ENCODE measurements around the gene TJP1.

DNA sequence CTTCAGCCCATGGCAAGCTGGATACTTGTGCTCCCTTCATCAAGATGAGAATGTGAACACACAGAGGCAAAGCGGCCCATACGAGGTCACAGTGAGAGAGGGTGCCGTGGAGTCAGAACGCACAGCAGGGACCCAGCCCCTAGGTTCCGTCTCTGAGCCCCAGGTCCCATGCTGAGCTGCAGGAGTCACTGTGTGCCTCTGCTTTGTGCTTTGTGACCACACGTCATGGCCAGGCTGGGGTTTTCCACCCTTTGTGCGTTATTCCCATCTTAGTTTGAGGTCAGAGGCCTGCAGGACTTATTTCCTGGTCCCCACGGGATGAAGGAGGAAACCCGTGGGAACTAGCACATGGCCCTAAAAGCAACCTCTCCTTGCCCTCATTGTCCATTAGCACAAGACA is 140.3 kb downstream of the TJP1 start:
- TF ChIP-seq, protein P1, sequence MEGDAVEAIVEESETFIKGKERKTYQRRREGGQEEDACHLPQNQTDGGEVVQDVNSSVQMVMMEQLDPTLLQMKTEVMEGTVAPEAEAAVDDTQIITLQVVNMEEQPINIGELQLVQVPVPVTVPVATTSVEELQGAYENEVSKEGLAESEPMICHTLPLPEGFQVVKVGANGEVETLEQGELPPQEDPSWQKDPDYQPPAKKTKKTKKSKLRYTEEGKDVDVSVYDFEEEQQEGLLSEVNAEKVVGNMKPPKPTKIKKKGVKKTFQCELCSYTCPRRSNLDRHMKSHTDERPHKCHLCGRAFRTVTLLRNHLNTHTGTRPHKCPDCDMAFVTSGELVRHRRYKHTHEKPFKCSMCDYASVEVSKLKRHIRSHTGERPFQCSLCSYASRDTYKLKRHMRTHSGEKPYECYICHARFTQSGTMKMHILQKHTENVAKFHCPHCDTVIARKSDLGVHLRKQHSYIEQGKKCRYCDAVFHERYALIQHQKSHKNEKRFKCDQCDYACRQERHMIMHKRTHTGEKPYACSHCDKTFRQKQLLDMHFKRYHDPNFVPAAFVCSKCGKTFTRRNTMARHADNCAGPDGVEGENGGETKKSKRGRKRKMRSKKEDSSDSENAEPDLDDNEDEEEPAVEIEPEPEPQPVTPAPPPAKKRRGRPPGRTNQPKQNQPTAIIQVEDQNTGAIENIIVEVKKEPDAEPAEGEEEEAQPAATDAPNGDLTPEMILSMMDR (IDR thresholded peaks at IDR 0.05): no peak
- TF ChIP-seq POLR2A (IDR thresholded peaks at IDR 0.05): no peak
